ENCODE data around the gene SGSM2.

SGSM2 gene

DNA sequence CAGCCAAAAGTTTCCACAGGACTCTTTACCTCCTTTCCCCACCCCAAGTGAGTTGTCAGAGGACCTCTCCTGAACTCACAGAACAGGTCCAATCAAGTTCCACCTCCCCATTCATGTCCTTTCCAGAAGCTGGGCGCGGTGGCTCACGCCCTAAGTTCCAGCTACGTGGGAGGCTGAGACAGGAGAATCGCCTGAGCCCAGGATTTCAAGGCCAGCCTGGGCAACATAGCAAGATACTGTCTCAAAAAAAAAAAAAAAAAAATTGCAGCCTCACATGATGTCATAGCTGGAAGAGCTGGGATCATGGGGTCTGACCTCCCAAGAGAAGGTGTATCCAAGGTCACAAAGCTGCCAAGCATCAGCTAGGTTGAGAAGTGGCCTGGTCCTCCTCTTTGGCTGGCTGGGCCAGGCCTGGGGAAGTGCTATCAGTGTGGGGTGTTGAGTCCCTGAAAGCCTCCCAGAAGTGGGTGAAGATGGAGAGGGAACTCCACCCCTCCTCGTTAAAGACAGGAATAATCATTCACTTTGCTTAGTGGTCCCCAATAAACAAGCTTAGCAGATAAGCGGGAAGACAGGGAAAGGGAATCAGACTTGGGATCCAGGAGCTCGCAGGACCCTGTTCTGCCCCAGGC lies 69.1 kb downstream of the SGSM2 start:
- no peak overlapping the region for H3K4me3 ChIP-seq (ENCODE audit: low read depth, low read length)
- TF ChIP-seq, protein P1, sequence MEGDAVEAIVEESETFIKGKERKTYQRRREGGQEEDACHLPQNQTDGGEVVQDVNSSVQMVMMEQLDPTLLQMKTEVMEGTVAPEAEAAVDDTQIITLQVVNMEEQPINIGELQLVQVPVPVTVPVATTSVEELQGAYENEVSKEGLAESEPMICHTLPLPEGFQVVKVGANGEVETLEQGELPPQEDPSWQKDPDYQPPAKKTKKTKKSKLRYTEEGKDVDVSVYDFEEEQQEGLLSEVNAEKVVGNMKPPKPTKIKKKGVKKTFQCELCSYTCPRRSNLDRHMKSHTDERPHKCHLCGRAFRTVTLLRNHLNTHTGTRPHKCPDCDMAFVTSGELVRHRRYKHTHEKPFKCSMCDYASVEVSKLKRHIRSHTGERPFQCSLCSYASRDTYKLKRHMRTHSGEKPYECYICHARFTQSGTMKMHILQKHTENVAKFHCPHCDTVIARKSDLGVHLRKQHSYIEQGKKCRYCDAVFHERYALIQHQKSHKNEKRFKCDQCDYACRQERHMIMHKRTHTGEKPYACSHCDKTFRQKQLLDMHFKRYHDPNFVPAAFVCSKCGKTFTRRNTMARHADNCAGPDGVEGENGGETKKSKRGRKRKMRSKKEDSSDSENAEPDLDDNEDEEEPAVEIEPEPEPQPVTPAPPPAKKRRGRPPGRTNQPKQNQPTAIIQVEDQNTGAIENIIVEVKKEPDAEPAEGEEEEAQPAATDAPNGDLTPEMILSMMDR (IDR thresholded peaks at IDR 0.05; ENCODE audit: low read depth, low read length) = no peak
- no peak for DNase-seq (ENCODE audit: low read depth, low spot score)
- in situ Hi-C loops (cut with HindIII; ENCODE audit: low sequenced_read_pairs) = no loop called here

DNA sequence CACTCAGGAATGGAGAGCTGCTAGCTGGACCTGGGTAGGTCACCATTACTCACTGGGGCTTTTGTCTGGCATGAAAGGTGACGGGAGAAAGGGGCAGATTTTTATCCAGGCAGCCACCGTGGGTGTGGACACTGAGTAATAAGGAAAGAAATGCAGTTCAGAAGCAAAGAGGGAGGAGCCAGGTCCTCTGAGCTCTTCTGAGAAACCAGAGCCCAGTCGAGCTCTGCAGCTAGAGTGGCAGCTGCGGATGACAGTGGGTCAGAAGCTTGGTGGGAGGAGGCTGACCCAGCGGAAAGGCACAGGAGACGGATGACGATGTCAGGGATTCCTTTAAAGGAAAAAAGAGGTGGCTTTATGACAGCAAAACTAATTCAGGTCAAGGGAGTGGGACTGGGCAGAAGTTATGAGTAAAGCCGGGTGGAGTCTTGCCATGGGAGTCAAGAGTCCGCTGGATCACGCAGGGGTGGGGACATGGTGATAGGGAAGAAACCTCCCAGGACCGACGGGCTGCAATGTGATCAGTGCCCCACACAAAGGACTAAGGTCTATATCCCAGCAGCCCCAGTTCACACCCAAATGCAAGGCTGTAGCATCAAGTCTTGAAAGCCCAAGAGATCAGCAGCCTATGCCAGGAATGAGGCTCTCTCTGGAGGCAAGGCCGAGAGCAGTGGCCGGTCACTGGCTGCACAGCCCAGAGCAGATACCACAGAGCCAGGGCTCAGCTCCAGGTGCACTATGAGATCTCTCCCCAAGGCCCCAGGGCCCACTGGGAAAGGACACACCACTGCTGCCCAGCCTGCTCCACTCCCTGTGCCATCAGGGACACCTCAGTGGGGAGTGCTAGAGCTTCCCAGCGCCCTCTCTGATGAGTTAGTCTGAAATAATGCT lies 69.8 kb downstream of the SGSM2 start:
- TF ChIP-seq, protein P1 (IDR thresholded peaks at IDR 0.05; ENCODE audit: low read depth, low read length) = no peak
- in situ Hi-C loops (cut with HindIII; ENCODE audit: low sequenced_read_pairs) = no loop called here
- peak; percentile 90 for DNase-seq (ENCODE audit: low read depth, low spot score)
- H3K4me3 ChIP-seq (ENCODE audit: low read depth, low read length) = no peak overlapping the region

DNA sequence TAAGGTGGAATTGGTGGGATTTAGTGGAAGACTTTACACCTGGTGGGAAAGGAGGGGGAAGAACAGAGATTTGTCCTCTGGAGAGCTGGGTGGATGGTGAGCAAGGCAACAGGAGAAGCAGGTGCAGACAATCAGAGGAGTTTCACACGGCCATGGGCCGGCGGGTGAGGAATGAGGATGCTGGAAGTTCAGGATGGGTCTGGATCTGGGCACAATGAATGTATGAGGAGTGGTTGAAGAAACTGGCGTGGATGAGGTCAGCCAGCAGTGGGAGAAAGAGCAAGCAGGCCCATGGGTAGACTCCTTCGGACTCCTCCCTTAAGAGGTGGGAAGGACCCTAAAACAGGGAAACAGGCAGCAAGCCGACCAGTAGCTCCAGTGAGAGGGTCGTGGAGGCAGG lies 73.7 kb downstream of the SGSM2 start:
- in situ Hi-C loops (cut with HindIII; ENCODE audit: low sequenced_read_pairs) = no loop called here
- H3K4me3 ChIP-seq (ENCODE audit: low read depth, low read length) = no peak overlapping the region
- TF ChIP-seq, protein P1 (IDR thresholded peaks at IDR 0.05; ENCODE audit: low read depth, low read length) = no peak
- DNase-seq (ENCODE audit: low read depth, low spot score) = no peak

DNA sequence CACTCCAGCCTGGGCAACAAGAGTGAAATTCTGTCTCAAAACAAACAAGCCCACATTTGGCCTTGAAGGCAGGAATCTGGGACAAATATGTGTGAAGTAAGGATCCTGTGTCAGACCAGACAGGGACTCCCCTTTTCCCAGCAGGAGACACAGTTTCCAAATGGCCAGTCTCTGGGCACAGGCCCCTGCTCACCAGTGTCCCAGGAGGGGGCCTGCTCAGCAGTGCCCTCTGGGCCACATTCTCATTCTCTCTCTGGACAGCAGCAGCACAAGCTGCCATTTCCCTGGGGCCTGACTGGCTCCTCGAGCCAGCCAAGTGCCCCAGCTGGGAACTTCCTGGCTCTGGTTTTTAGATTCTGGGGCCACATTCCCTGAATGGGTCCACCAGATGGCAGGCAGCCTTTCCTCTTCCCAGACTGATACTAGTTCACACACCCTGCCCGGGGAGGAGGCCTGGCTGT lies 75.3 kb downstream of the SGSM2 start:
- peak; percentile 54 for DNase-seq (ENCODE audit: low read depth, low spot score)
- in situ Hi-C loops (cut with HindIII; ENCODE audit: low sequenced_read_pairs) = no loop called here
- no peak overlapping the region for H3K4me3 ChIP-seq (ENCODE audit: low read depth, low read length)
- TF ChIP-seq, protein P1 (IDR thresholded peaks at IDR 0.05; ENCODE audit: low read depth, low read length) = peak; percentile 33

DNA sequence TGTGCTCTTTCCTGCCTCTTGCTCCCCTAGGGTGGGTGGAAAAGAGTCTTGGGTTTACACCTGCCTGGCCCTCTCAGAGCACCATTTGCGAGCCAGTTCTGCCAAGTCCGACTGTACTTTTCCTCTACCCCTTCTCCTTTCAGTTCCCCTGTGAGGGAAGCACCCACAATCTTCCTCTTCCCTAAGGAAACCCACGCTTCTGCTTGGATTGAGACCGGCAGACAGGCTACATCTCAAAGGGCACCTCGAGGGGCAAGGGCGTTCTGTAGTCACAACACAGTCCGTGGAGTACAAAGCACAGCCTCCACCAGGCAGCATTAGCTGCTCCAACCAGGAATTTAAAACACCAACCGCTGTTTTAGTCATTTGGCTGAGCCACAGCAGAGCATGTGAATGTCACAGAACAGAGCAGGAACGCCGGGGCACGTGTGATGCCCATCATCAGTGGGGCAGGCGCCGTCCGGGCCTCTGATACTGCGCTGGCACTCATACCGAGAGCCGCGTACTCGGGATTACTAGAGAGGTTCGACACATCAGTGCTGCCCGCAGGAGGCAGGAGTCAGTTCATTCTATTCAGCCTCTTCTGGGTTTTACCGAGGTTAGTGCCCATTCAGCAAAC lies 77.3 kb downstream of the SGSM2 start:
- in situ Hi-C loops (cut with HindIII; ENCODE audit: low sequenced_read_pairs) = no loop called here
- TF ChIP-seq, protein P1 (IDR thresholded peaks at IDR 0.05; ENCODE audit: low read depth, low read length) = no peak
- H3K4me3 ChIP-seq (ENCODE audit: low read depth, low read length) = no peak overlapping the region
- DNase-seq (ENCODE audit: low read depth, low spot score) = no peak

DNA sequence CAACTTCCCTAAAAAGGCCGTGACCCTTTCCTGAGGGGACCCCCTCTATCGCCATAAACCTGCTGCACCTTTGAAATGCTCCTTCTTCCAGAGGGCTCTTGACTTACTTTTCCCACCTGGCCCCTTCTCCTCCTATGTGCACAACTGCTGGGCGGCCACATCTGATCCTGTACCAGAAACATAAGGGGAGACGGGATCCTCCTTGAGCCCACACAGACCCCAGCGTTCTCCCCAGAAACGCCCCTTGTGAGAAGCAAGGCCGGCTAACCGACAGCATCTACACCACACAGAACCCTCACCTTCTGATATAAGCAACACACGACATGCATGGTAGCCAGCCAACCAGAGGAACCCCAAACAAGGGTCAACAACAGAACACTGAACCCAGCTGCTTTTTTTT lies 77.8 kb downstream of the SGSM2 start:
- DNase-seq (ENCODE audit: low read depth, low spot score) = no peak
- H3K4me3 ChIP-seq (ENCODE audit: low read depth, low read length) = no peak overlapping the region

More for the DNA sequence above, 77.8 kb downstream of the SGSM2 start:
- in situ Hi-C loops (cut with HindIII; ENCODE audit: low sequenced_read_pairs) = no loop called here
- TF ChIP-seq, protein P1 (IDR thresholded peaks at IDR 0.05; ENCODE audit: low read depth, low read length) = no peak

Measured in astrocyte of the spinal cord (primary cell).